Ishikawa (cell line): ENCODE results near the gene TMEM214.
A peak's percentile ranks its signal among the peaks of the same experiment; 100 is the strongest.

ENCODE experiments used
- CEBPB ChIP-seq: IDR thresholded peaks from 2 replicates; pipeline ENCODE4 v1.6.1; 2012
- CREB1 ChIP-seq: IDR thresholded peaks from 2 replicates; pipeline ENCODE4 v1.6.1; 2012; ENCODE audit warnings: low read depth
- EGR1 ChIP-seq: IDR thresholded peaks from 2 replicates; pipeline ENCODE4 v1.6.1; 2012
- EP300 ChIP-seq: IDR thresholded peaks from 2 replicates; pipeline ENCODE4 v1.6.1; 2012; ENCODE audit warnings: borderline replicate concordance
- FOXM1 ChIP-seq: IDR thresholded peaks from 2 replicates; pipeline ENCODE4 v1.6.1; 2012; ENCODE audit warnings: low read depth, borderline replicate concordance
- MAX ChIP-seq: IDR thresholded peaks from 2 replicates; pipeline ENCODE4 v1.6.1; 2012
- NFIC ChIP-seq: IDR thresholded peaks from 2 replicates; pipeline ENCODE4 v1.6.1; 2012
- RAD21 ChIP-seq: IDR thresholded peaks from 2 replicates; pipeline ENCODE4 v1.6.1; 2012; ENCODE audit warnings: low read depth
- TAF1 ChIP-seq: IDR thresholded peaks from 2 replicates; pipeline ENCODE4 v1.6.1; 2012; ENCODE audit warnings: low read depth, mild to moderate bottlenecking
- TCF12 ChIP-seq: IDR thresholded peaks from 2 replicates; pipeline ENCODE4 v1.6.1; 2012; ENCODE audit warnings: low read depth
- TEAD4 ChIP-seq: IDR thresholded peaks from 2 replicates; pipeline ENCODE4 v1.6.1; 2012
- YY1 ChIP-seq: IDR thresholded peaks from 2 replicates; pipeline ENCODE4 v1.6.1; 2012; ENCODE audit warnings: low read depth
- ZBTB7A ChIP-seq: IDR thresholded peaks from 2 replicates; pipeline ENCODE4 v1.6.1; 2012; ENCODE audit warnings: low read depth
- TF ChIP-seq, protein P1 (sequence below): IDR thresholded peaks from 2 replicates; pipeline ENCODE4 v1.6.1; 2012; ENCODE audit warnings: low read depth, mild to moderate bottlenecking
- TF ChIP-seq, protein P2 (sequence below): IDR thresholded peaks from 2 replicates; pipeline ENCODE4 v1.6.1; 2012

The TMEM214 gene

GRCh38 chr2:27010139-27010538 lies 22.6 kb upstream of the TMEM214 start:
- no peak for TF ChIP-seq TCF12

DNA sequence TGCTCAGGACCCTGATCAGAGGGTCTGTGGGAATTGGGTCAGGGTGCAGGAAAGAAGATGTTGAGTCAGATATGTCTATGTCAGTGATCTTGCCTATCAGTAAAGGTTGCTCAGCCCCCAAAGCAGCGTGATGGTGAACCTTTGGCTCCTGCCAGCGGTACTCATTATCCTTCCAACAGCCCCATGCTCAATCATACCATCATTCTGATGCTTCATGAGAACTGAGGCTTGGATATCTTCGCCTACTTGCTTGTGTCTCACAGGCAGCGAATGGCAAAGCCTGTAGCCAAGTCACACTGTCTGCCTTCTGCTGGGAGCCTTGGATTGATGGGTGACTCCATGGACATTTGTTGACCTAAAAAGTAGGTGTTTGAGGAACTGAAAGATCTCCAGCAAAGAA lies 19.0 kb upstream of the TMEM214 start:
- TF ChIP-seq, protein P1, sequence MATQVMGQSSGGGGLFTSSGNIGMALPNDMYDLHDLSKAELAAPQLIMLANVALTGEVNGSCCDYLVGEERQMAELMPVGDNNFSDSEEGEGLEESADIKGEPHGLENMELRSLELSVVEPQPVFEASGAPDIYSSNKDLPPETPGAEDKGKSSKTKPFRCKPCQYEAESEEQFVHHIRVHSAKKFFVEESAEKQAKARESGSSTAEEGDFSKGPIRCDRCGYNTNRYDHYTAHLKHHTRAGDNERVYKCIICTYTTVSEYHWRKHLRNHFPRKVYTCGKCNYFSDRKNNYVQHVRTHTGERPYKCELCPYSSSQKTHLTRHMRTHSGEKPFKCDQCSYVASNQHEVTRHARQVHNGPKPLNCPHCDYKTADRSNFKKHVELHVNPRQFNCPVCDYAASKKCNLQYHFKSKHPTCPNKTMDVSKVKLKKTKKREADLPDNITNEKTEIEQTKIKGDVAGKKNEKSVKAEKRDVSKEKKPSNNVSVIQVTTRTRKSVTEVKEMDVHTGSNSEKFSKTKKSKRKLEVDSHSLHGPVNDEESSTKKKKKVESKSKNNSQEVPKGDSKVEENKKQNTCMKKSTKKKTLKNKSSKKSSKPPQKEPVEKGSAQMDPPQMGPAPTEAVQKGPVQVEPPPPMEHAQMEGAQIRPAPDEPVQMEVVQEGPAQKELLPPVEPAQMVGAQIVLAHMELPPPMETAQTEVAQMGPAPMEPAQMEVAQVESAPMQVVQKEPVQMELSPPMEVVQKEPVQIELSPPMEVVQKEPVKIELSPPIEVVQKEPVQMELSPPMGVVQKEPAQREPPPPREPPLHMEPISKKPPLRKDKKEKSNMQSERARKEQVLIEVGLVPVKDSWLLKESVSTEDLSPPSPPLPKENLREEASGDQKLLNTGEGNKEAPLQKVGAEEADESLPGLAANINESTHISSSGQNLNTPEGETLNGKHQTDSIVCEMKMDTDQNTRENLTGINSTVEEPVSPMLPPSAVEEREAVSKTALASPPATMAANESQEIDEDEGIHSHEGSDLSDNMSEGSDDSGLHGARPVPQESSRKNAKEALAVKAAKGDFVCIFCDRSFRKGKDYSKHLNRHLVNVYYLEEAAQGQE: no peak
- TF ChIP-seq CREB1: no peak
- TF ChIP-seq TCF12: no peak
- no peak for TF ChIP-seq RAD21
- no peak for TF ChIP-seq FOXM1
- TF ChIP-seq, protein P2, sequence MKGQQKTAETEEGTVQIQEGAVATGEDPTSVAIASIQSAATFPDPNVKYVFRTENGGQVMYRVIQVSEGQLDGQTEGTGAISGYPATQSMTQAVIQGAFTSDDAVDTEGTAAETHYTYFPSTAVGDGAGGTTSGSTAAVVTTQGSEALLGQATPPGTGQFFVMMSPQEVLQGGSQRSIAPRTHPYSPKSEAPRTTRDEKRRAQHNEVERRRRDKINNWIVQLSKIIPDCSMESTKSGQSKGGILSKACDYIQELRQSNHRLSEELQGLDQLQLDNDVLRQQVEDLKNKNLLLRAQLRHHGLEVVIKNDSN: no peak
- no peak for TF ChIP-seq MAX
- no peak for TF ChIP-seq NFIC
- TF ChIP-seq ZBTB7A: no peak
- no peak for TF ChIP-seq TAF1
- TF ChIP-seq YY1: no peak
- TF ChIP-seq EP300: no peak
- TF ChIP-seq EGR1: no peak

DNA sequence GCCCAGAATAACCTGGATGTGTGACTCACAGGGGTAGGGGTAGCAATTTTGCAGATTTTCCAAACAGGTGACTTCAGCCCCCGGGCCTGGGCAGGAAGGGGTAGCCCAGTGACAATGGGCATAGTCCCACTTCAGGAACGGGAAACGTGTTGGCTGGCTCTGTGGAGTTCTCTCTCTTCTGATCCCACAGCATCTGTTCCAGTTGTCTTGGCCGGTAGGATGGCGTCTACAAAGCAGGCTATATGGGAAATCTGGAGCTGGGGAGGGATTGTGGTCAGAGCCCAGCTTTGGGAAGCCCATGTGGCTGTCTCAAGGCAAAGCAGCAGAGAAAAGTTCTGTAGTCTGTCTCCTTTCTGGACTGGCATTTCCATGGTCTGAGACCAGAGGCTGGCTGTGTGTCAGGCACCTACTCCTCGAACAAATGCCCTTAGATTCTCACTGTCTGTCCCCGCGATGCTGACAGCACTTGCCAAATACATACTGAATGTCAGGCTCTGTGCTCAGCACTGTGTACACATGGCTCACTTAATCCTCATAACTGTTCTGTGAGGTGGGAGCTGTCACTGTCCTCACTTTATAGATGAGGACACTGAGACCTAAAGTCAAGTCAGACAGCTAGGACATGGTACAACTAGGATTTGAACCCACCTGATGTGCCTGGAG lies 17.9 kb upstream of the TMEM214 start:
- TF ChIP-seq, protein P1: no peak
- no peak for TF ChIP-seq TEAD4
- TF ChIP-seq YY1: no peak
- no peak for TF ChIP-seq CREB1
- TF ChIP-seq TCF12: no peak
- TF ChIP-seq EP300: no peak
- TF ChIP-seq RAD21: no peak
- TF ChIP-seq, protein P2: no peak
- TF ChIP-seq FOXM1: no peak
- TF ChIP-seq CEBPB: no peak
- no peak for TF ChIP-seq EGR1
- no peak for TF ChIP-seq NFIC
- no peak for TF ChIP-seq MAX
- no peak for TF ChIP-seq ZBTB7A
- TF ChIP-seq TAF1: no peak

- no peak for TF ChIP-seq CREB1
- TF ChIP-seq RAD21: peak; percentile 88
Measured at GRCh38 chr2:27016801-27017325, 15.9 kb upstream of the TMEM214 start.

- TF ChIP-seq CREB1: no peak
Measured at GRCh38 chr2:27018142-27018541, 14.6 kb upstream of the TMEM214 start.

DNA sequence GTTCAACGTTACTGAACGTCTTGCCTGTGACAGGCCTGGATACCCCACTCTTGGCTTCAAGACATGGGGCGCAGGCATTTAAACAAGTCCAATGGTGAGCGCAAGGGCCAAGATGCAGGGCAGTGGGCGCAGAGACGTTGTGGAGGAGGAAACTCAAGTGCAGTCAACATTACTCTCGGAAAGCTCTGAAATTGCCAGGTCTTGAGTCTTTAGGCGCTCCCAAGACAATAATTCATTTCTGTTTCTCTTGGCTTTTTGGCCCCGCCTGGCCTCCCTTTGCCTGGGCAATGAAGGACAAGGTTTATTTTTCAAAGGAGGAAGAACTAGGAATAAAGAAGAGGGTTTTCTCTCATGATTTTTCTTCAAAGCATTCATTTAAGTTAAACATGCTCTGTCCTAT lies 13.3 kb upstream of the TMEM214 start:
- TF ChIP-seq EGR1: no peak
- no peak for TF ChIP-seq TCF12
- TF ChIP-seq, protein P2: no peak
- no peak for TF ChIP-seq CEBPB
- no peak for TF ChIP-seq RAD21
- TF ChIP-seq TAF1: no peak
- no peak for TF ChIP-seq TEAD4
- no peak for TF ChIP-seq CREB1
- no peak for TF ChIP-seq EP300
- TF ChIP-seq, protein P1: no peak
- no peak for TF ChIP-seq YY1
